PFSK-1 (cell line): ENCODE data around the gene HIBCH.

Source experiments
- FOXP2 ChIP-seq: optimal IDR thresholded peaks from 2 replicates; pipeline ENCODE3; 2011; ENCODE audit warnings: borderline replicate concordance, control low read depth, inconsistent platforms; ENCODE audit not compliant: insufficient read depth; ENCODE audit errors: extremely low read length, extremely low read depth
- POLR2AphosphoS5 ChIP-seq: IDR thresholded peaks from 2 replicates; pipeline ENCODE4 v1.6.1; 2012; ENCODE audit warnings: low read depth, mild to moderate bottlenecking, control low read depth, low read length, moderate library complexity
- REST ChIP-seq, 2 experiments: IDR thresholded peaks; 2 replicates each; pipeline versions ENCODE4 v1.6.1 to v1.8.0; 2011 to 2012; ENCODE audit warnings: low read depth in 2 of 2, low read length in 2 of 2, control low read depth in 1 of 2, inconsistent platforms in 1 of 2, mild to moderate bottlenecking in 1 of 2, moderate library complexity in 1 of 2; ENCODE audit not compliant: insufficient read depth in 1 of 2
- SIN3A ChIP-seq: IDR thresholded peaks from 2 replicates; pipeline ENCODE4 v1.6.1; 2012; ENCODE audit warnings: mild to moderate bottlenecking, low read length, moderate library complexity, borderline replicate concordance; ENCODE audit not compliant: insufficient read depth
- TAF1 ChIP-seq: IDR thresholded peaks from 2 replicates; pipeline ENCODE4 v1.6.1; 2012; ENCODE audit warnings: low read length, control low read depth, borderline replicate concordance; ENCODE audit not compliant: insufficient read depth

The HIBCH gene

GRCh38 chr2:190213441-190214335 lies 105.9 kb downstream of the HIBCH start:
- TF ChIP-seq REST (IDR thresholded peaks at IDR 0.05; ENCODE audit: insufficient read depth in 1 of 2, low read depth in 2 of 2, low read length in 2 of 2), result no peak
- no peak for TF ChIP-seq SIN3A
- no peak for TF ChIP-seq FOXP2
- TF ChIP-seq TAF1, result no peak
- no peak for TF ChIP-seq POLR2AphosphoS5

GRCh38 chr2:190210471-190210870 lies 109.2 kb downstream of the HIBCH start:
- TF ChIP-seq REST (IDR thresholded peaks at IDR 0.05; ENCODE audit: insufficient read depth in 1 of 2, low read depth in 2 of 2, low read length in 2 of 2) (no peak), SIN3A (no peak), TAF1 (no peak), POLR2AphosphoS5 (no peak), FOXP2 (no peak)

GRCh38 chr2:190209559-190209958 lies 110.1 kb downstream of the HIBCH start:
- TF ChIP-seq FOXP2, result no peak
- TF ChIP-seq REST (IDR thresholded peaks at IDR 0.05; ENCODE audit: insufficient read depth in 1 of 2, low read depth in 2 of 2, low read length in 2 of 2), result no peak
- TF ChIP-seq POLR2AphosphoS5, result no peak
- TF ChIP-seq SIN3A, result no peak
- TF ChIP-seq TAF1, result no peak

GRCh38 chr2:190207930-190208329 lies 111.7 kb downstream of the HIBCH start:
- no peak for TF ChIP-seq FOXP2
- no peak for TF ChIP-seq TAF1
- no peak for TF ChIP-seq REST (IDR thresholded peaks at IDR 0.05; ENCODE audit: insufficient read depth in 1 of 2, low read depth in 2 of 2, low read length in 2 of 2)
- TF ChIP-seq SIN3A, result no peak
- TF ChIP-seq POLR2AphosphoS5, result no peak

GRCh38 chr2:190205657-190206056 lies 114.0 kb downstream of the HIBCH start:
- TF ChIP-seq POLR2AphosphoS5 (no peak), REST (IDR thresholded peaks at IDR 0.05; ENCODE audit: insufficient read depth in 1 of 2, low read depth in 2 of 2, low read length in 2 of 2) (no peak), SIN3A (no peak)
